A549 treated with Hydrocortisone at 1 μM for 4 hours (cell line): Measurements from ENCODE around the gene ISG20L2. TPM values are rescaled to one million over a fixed set of nuclear protein-coding genes. Genes with fewer than 3 reads are reported as not detected.

ENCODE experiments used
- total RNA-seq: library from RNA; stranded (reverse); fragments of 200-300 nt; extraction: Qiagen RNA extraction; gene quantifications from 5 replicates; pipeline ENCODE4 v1.2.3, GENCODE V29; 2022

Gene ISG20L2
- total RNA-seq = 37.3 to 57.8 TPM (median 43.3 TPM) in 5 replicates

GRCh38 chr1:156728599-156729462 lies at the start of gene ISG20L2:
ISG20L2 (minus strand) TSS chr1:156728766; CDS start chr1:156727652, 1,114 bp downstream.

GRCh38 chr1:156767101-156767878 lies 38.7 kb upstream of the ISG20L2 start, which contains the start of gene PRCC:
PRCC (plus strand) TSS chr1:156767535; CDS start chr1:156767772, 237 bp downstream.

GRCh38 chr1:156751451-156751756 lies 22.8 kb upstream of the ISG20L2 start, which contains the start of gene HDGF:
HDGF (minus strand) TSS chr1:156751675; CDS start chr1:156751429, 246 bp downstream.

GRCh38 chr1:156740741-156741480 lies 12.3 kb upstream of the ISG20L2 start, which contains the start of gene MRPL24:
MRPL24 (minus strand) TSS chr1:156741088; CDS start chr1:156738704, 2,384 bp downstream.

GRCh38 chr1:156727926-156728598 lies 504 bp downstream of the ISG20L2 start, which contains the start of gene METTL25B:
METTL25B (plus strand) TSS chr1:156728469; CDS start chr1:156729105, 636 bp downstream.

GRCh38 chr1:156705321-156705917 lies 23.1 kb downstream of the ISG20L2 start, which contains the start of gene CRABP2:
CRABP2 (minus strand) TSS chr1:156705583; CDS start chr1:156705446, 137 bp downstream.

GRCh38 chr1:156676820-156677615 lies 51.5 kb downstream of the ISG20L2 start, which contains the start of gene NES:
NES (minus strand) TSS chr1:156677407; CDS start chr1:156677264, 143 bp downstream.

Other genes starting within 250 kb of the ISG20L2 start
- gene MEF2D, start 228.0 kb downstream of the ISG20L2 start, total RNA-seq = 23.9 to 32.3 TPM (median 27.1 TPM) in 5 replicates
- 13.4 to 17.9 TPM (median 16.5 TPM) in 5 replicates for gene IQGAP3, start 156.2 kb downstream of the ISG20L2 start, total RNA-seq
- not detected in 5 replicates for gene TTC24, start 149.0 kb downstream of the ISG20L2 start, total RNA-seq
- 138 to 170 TPM (median 165 TPM) in 5 replicates for gene NAXE, start 137.0 kb downstream of the ISG20L2 start, total RNA-seq
- gene GPATCH4, start 127.3 kb downstream of the ISG20L2 start, total RNA-seq = 60.8 to 107 TPM (median 64.5 TPM) in 5 replicates
- 0.14 to 0.47 TPM (median 0.20 TPM) in 5 replicates for gene HAPLN2, start 109.4 kb downstream of the ISG20L2 start, total RNA-seq
- gene BCAN, start 86.6 kb downstream of the ISG20L2 start, total RNA-seq = 0.12 to 0.13 TPM in 2 of 5 replicates, not detected in the others
- 1.0 to 1.5 TPM (median 1.2 TPM) in 5 replicates for gene NES, start 51.4 kb downstream of the ISG20L2 start, total RNA-seq
- gene CRABP2, start 23.2 kb downstream of the ISG20L2 start, total RNA-seq = 7.2 to 12.0 TPM (median 7.8 TPM) in 5 replicates
- 22.7 to 26.6 TPM (median 25.3 TPM) in 5 replicates for gene METTL25B, start 297 bp downstream of the ISG20L2 start, total RNA-seq
- gene MRPL24, start 12.3 kb upstream of the ISG20L2 start, total RNA-seq = 166 to 208 TPM (median 194 TPM) in 5 replicates
- 410 to 475 TPM (median 429 TPM) in 5 replicates for gene HDGF, start 22.9 kb upstream of the ISG20L2 start, total RNA-seq
- gene PRCC, start 38.8 kb upstream of the ISG20L2 start, total RNA-seq = 69.9 to 79.4 TPM (median 75.6 TPM) in 5 replicates
- gene SH2D2A, start 88.1 kb upstream of the ISG20L2 start, total RNA-seq = 3.0 to 3.8 TPM (median 3.7 TPM) in 5 replicates
- gene INSRR, start 130.4 kb upstream of the ISG20L2 start, total RNA-seq = not detected in 5 replicates
- 0.09 to 0.25 TPM (median 0.18 TPM) in 5 replicates for gene NTRK1, start 132.1 kb upstream of the ISG20L2 start, total RNA-seq
- gene PEAR1, start 165.0 kb upstream of the ISG20L2 start, total RNA-seq = 5.9 to 7.6 TPM (median 6.4 TPM) in 5 replicates
- 0.05 to 0.23 TPM (median 0.17 TPM) in 5 replicates for gene LRRC71, start 191.9 kb upstream of the ISG20L2 start, total RNA-seq